Lung (tissue), 12 donors: ENCODE measurements around the gene AIFM3. TPM values are rescaled to one million over a fixed set of nuclear protein-coding genes. Genes with fewer than 3 reads are reported as not detected.
A peak's percentile ranks its signal among the peaks of the same experiment; 100 is the strongest.

Source experiments
- ATAC-seq: fragments of 200-7000 bp; cut with Tn5 transposase; one replicate; pipeline ENCODE4 v1.9.1; 2020; ENCODE audit warnings: moderate number of reproducible peaks; ENCODE audit not compliant: insufficient read depth, low FRiP score
- DNase-seq, 3 donors: peaks; one replicate each; pipeline ENCODE4 v3.0.0-alpha.2; 2013 to 2017
- H3K27ac ChIP-seq, 2 donors: one replicate each; pipeline ENCODE4 v1.5.1; 2013; ENCODE audit warnings: mild to moderate bottlenecking in 2 of 2, moderate library complexity in 2 of 2, control low read depth in 1 of 2, inconsistent platforms in 1 of 2, low read depth in 1 of 2, low read length in 1 of 2
- H3K27me3 ChIP-seq, 3 donors: one replicate each; pipeline ENCODE4 v1.5.1; 2013; ENCODE audit warnings: low read length in 2 of 3; ENCODE audit not compliant: control insufficient read depth in 3 of 3, insufficient read depth in 3 of 3
- H3K36me3 ChIP-seq, 4 donors: one replicate each; pipeline ENCODE4 v1.5.1; 2013; ENCODE audit warnings: low read length in 4 of 4, mild to moderate bottlenecking in 1 of 4, moderate library complexity in 1 of 4; ENCODE audit not compliant: control insufficient read depth in 4 of 4, insufficient read depth in 4 of 4
- H3K4me1 ChIP-seq, 5 donors: one replicate each; pipeline ENCODE4 v1.5.1; 2013; ENCODE audit warnings: low read length in 5 of 5, mild to moderate bottlenecking in 2 of 5, moderate library complexity in 1 of 5; ENCODE audit not compliant: control insufficient read depth in 5 of 5, insufficient read depth in 5 of 5
- H3K4me3 ChIP-seq: one replicate; pipeline ENCODE4 v1.5.1; 2013; ENCODE audit warnings: mild to moderate bottlenecking, control low read depth, moderate library complexity
- H3K9ac ChIP-seq, 2 donors: one replicate each; pipeline ENCODE4 v1.5.1; 2013; ENCODE audit warnings: low read length in 2 of 2, control low read depth in 1 of 2; ENCODE audit not compliant: insufficient read depth in 1 of 2
- H3K9me3 ChIP-seq, 4 donors: one replicate each; pipeline ENCODE4 v1.5.1; 2013; ENCODE audit warnings: low read length in 3 of 4, mild to moderate bottlenecking in 1 of 4, moderate library complexity in 1 of 4; ENCODE audit not compliant: control insufficient read depth in 4 of 4, insufficient read depth in 3 of 4
- CTCF ChIP-seq: IDR thresholded peaks from 2 replicates; pipeline ENCODE4 v1.5.1; 2012; ENCODE audit warnings: mild to moderate bottlenecking; ENCODE audit errors: control extremely low read depth, extremely low read depth
- WGBS, 2 donors: extraction: QIAGEN DNeasy Blood & Tissue Kit; methylation state at CpG; one replicate each; pipeline ENCODE4 v1.1.7; 2013; 5-methylcytosine and 5-hydroxymethylcytosine counted together
- polyA plus RNA-seq, 2 donors: library from polyadenylated mRNA; stranded (reverse); fragments of 200-250 nt; gene quantifications; one replicate each; pipeline ENCODE4 v1.2.1, GENCODE V29; 2013
- total RNA-seq, 2 donors: library from RNA; depleted of rRNA in 1 of 2; stranded (reverse); fragments of >200 nt in 1 of 2; gene quantifications; one replicate each; pipeline ENCODE4 v1.2.1, GENCODE V29; 2014 to 2021
- donor health status: control.
- donor health status: control.
- donor health status: Bipolar disorder and iron deficiency.
- donor health status: healthy.
- donor health status: DM: yes; HTN: yes; CAD: no.

AIFM3 gene
- total and polyA plus RNA-seq, 4 donors = 0.48 to 7.5 (median 4.8) TPM

- Histone ChIP-seq H3K36me3 (peaks cover 0 to 12% (median 7%) of the 10 kb centered on the region in 4 donors), H3K9me3 (peaks cover 0 to 1% (median 0%) of the 10 kb centered on the region in 4 donors), H3K9ac (no peak overlapping the region), H3K27me3 (peaks cover 0 to 14% (median 3%) of the 10 kb centered on the region in 3 donors), H3K27ac (peak overlapping the region in 1 of 2 donors; percentile 28), H3K4me3 (peak overlapping the region; percentile 58), H3K4me1 (peaks cover 0 to 12% (median 0%) of the 10 kb centered on the region in 5 donors)
- no peak for TF ChIP-seq CTCF
- peak in 2 of 3 donors; percentile 24 to 31 for DNase-seq
- 39 to 48% methylated on average over 27 of the region's 27 CpGs for WGBS, 2 donors
- no peak for ATAC-seq
These were observed 10.6 kb upstream of the AIFM3 start for GRCh38 chr22:20956258-20957101.

GRCh38 chr22:20957102-20957682, 9.9 kb upstream of the AIFM3 start:
- no peak for TF ChIP-seq CTCF
- WGBS, 2 donors = 0 to 1% methylated on average over 58 to 59 of the region's 59 CpGs
- Histone ChIP-seq H3K9ac (peak overlapping the region in 1 of 2 donors; percentile 11), H3K27ac (peak overlapping the region in 1 of 2 donors; percentile 30), H3K9me3 (no peaks in the 10 kb centered on the region), H3K27me3 (peaks cover 0 to 14% (median 3%) of the 10 kb centered on the region in 3 donors), H3K4me1 (peaks cover 0 to 12% (median 0%) of the 10 kb centered on the region in 5 donors), H3K4me3 (peak overlapping the region; percentile 58), H3K36me3 (peaks cover 0 to 6% (median 4%) of the 10 kb centered on the region in 4 donors)
- DNase-seq = no peak
- ATAC-seq = peak; percentile 39

- DNase-seq (no peak), ATAC-seq (peak; percentile 44)
- WGBS, 2 donors = 2 to 6% methylated on average over 30 to 32 of the region's 32 CpGs
- H3K4me3 ChIP-seq = peak overlapping the region; percentile 58
- peaks cover 0 to 5% (median under 1%) of the 10 kb centered on the region in 4 donors for H3K36me3 ChIP-seq
- peaks cover 0 to 12% (median 0%) of the 10 kb centered on the region in 5 donors for H3K4me1 ChIP-seq
- peaks cover 0 to 14% (median 3%) of the 10 kb centered on the region in 3 donors for H3K27me3 ChIP-seq
- TF ChIP-seq CTCF = no peak
- H3K27ac ChIP-seq = peak overlapping the region in 1 of 2 donors; percentile 32
- H3K9ac ChIP-seq = no peak overlapping the region
- H3K9me3 ChIP-seq = no peaks in the 10 kb centered on the region
These were observed 9.2 kb upstream of the AIFM3 start for GRCh38 chr22:20957683-20958431.
